ENCODE data around the gene KRT36. TPM values are rescaled to one million over a fixed set of nuclear protein-coding genes. Genes with fewer than 3 reads are reported as not detected.

The KRT36 gene
- total RNA-seq, 1 donor from 2014 or later = not detected

DNA sequence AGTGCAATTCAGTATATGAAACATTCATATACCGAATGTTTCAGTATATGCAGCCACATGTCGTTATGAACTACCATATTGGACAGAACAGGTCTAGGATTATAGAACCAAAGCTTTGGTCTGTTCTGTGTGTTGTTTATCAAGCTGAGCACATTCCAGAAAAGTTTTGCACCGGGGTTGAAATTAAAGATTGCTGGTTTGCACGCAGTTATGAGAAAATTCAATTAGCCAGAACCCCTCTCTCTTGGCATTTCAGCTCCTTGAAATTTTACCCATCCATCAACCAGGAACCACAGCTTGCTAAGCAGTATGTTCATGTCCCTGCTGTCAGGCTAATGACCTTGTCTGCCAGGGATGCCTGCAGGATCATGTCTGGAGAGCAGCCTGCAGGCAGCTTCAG is 32.0 kb downstream of the KRT36 start:
- intact Hi-C loops (cut with DNase I) = no loop called here
- DNase-seq (ENCODE audit: missing footprints) (no peak), ATAC-seq (no peak)

DNA sequence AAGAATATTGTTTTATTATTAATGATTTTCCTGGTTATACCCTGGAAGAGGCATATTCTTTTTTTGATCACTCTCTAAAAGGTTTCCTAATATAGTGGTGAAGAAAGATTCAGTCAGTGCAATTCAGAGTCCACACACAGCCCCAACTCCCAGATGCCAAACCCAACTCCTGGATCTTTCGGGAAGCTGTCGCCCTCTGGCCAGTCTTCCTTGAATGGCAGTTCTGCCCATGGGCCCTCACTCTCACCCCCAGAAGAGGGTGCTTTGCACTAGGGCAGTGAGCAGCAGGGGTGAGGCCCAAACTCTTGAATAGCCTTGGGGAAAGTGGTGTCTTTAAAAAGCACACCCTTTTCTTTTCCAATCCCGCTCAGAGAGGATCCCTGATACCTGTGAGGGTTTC is 33.5 kb downstream of the KRT36 start:
- DNase-seq (ENCODE audit: missing footprints) = no peak
- intact Hi-C loops (cut with DNase I) = no loop called here
- no peak for ATAC-seq

DNA sequence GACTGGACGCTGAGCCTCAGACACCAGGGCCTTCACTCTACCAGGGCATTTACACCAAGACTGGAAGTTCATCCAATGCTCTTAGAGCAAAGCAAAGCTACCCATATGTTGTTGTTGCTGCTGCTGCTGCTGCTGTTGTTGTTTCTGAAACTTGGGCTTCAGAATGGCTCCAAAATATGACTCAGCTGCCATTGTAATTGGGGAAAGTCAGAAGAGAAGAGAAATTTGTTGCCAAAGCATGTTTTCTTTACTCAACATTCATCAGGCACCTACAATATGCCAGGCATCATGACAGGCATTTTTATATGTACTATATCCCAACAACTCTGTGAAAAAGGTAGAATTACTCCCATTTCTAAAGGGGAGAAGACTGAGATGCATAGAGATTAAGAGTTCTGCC is 34.5 kb downstream of the KRT36 start:
- DNase-seq (ENCODE audit: missing footprints) = no peak
- intact Hi-C loops (cut with DNase I) = no loop called here
- ATAC-seq = no peak

DNA sequence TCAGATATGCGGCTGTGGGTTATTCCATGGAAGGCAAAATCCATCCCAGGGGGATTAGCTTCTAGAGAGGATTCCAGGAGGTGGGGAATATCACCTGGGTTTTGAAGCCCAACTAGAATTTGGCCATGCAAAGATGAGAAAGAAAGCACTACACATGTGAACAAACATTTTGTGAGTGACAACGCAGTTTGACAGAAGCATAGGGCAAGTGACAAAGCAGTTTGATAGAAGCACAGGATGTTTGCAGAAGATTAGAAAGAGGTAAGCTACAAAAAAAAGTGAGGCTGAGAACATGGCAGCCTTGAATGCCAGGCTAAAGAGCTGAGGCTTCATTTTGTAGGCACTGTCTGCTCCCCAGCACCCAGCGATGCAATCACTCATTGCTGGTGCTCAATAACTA is 36.6 kb downstream of the KRT36 start:
- ATAC-seq (no peak), DNase-seq (ENCODE audit: missing footprints) (no peak)
- intact Hi-C loops (cut with DNase I) = no loop called here

DNA sequence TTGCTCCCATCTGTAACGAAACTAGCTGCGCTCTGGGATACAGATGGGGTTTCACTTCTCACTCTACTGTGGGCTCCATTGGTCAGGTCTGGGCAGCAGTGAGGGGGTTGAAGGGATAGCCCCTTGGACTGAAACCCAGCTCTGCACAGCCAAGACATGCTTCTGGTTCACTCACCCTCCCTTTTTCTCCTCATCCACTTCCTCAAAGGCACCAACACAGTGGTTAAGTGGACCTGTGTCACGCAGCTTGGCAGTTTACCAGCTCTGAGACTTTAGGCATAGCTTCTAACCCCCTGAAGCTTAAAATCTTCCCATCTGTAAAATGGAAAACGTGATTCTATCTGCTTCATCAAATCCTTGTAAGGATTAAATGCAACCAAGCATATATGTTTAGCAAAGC is 37.4 kb downstream of the KRT36 start:
- DNase-seq (ENCODE audit: missing footprints) (no peak), ATAC-seq (no peak)
- intact Hi-C loops (cut with DNase I) = no loop called here

DNA sequence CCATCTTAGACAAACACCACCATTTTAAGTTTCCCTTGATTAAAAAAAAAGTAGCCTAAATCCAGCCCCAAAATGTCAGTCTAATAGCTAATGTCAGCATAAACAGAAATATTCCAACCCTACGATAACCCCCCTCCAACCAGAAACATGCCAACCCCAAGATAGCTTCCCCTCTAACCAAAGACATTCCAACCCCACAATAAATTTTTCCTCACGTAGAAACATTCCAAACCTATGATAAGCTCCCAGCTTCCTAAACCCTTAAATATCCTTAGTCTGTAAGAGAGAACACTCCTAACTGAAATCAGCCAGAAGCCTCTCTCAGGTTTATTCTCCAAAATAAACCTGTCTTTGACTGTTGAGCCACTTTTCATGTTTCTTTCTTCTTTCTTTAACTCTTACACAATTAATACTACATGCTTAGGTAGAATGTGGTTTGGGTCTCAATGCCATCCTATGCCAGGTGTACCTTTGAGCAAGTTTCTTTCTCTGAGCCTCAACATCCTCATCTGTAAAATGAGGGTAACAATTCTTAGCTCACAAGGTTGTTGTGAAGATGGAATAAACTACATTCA is 38.5 kb downstream of the KRT36 start:
- DNase-seq (ENCODE audit: missing footprints) (no peak), ATAC-seq (no peak)
- intact Hi-C loops (cut with DNase I) = no loop called here

DNA sequence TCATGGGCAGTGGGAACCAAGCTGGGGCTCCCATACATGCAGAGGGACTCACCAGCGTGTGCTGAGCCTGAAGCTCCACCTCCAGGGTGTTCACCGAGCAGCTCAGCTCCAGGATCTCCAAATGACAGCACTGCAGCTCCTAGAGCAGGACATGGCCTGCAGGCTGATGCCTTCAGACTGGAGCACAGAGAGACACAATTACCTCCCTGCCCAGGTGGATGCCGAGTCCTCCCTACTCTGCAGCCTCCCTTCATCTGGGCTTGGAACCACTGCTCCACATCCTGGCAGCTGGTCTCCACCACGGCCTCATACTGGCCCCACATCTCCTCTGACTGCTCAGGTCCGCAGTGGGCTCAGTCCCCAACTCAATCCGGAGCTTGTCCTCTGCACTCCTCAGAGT is 40.7 kb downstream of the KRT36 start:
- intact Hi-C loops (cut with DNase I) = no loop called here
- no peak for DNase-seq (ENCODE audit: missing footprints)
- no peak for ATAC-seq

DNA sequence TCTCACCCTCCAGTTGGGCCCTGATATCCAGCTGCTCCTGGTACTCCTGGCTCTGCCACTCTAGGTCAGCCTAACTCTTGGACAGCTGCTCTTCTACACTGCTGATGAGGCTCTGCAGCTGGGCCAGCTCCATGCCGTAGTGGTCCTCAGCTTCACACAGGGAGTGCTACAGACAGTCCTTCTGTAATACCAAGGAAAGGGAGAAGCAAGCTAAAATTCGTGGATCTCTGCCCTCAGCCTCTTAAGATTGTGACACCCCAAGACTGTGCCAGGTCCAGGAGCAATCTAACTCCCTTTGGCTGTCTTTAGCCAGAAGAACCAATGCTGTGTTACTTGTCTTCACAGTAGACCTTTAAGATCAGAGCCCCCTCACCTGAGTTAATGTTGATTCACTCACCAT is 41.2 kb downstream of the KRT36 start:
- DNase-seq (ENCODE audit: missing footprints) (no peak), ATAC-seq (no peak)
- intact Hi-C loops (cut with DNase I) = no loop called here

DNA sequence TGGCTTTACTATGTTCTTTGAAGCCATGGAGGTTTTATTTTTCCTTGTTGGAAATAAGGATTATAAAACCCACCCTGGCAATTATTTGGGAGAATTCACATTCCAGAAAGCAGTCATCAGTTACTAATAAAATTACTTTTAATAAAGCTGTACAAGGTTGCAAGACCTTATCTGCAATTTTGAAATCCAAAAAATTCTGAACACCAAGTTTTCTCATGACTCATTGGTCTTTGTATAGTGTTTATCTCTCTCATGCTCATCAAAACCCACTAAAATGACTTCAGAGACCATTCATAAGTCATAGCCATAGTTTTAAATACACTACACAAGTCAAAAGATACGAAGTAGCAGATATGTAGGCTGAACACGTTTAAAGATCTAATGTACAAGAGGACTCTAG is 42.9 kb downstream of the KRT36 start:
- no peak for DNase-seq (ENCODE audit: missing footprints)
- no peak for ATAC-seq
- intact Hi-C loops (cut with DNase I) = no loop called here

DNA sequence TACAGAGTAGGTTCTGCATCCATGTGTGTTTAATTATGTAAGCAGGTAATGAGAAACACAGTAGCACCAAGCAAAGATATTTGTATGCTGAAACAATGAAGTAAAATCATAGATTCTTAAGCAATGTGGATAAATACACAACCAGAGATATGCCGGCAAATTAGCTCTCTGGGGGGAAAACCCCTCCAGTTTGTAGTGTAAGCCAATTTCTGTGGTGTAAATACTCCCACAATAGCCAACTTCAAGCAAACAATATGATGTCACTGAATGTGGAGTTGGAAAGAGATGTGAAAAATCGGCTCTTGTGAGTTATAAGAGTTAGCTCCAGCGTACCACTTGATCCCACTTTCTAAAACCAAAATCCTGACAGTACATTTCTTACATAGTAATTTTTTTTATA is 45.1 kb downstream of the KRT36 start:
- ATAC-seq (no peak), DNase-seq (ENCODE audit: missing footprints) (no peak)
- intact Hi-C loops (cut with DNase I) = no loop called here

DNA sequence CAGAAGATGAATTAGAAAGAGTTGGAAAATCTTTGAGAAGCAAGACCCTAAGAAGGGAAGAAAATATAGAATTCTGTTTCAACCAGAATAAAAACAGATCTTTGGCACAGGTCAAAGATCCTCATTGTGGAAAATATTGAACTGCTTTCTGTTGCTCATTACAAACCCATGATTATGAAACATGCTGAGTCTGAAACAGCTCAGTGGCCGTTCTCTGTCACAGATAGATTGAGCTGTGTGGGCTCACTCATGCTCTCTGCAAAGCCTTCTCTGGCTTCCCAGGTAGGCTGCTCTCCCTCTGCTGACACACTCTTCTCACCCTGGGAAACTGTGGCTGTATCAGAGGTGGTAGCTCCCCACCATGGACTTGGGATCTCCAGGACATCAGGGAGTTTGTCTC is 45.5 kb downstream of the KRT36 start:
- DNase-seq (ENCODE audit: missing footprints) = no peak
- intact Hi-C loops (cut with DNase I) = no loop called here
- ATAC-seq = no peak

DNA sequence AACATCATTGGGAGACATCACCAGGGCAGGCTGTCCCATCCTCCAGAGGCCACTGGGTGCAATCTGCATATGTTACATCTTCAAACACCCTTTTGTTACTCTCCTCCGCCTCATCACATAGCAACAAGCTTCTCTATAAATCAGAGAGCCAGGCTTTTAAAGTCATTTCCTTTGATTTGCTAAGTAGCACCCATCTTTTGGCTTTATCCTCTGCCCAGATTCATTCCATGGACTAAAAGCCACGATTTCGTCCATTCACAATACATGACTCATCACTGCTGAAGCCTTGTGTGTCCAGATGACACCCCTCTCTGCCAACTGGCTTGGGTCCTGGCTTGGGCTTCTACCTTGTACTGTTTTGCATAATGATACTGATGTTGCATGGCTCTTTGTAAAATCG is 47.0 kb downstream of the KRT36 start:
- intact Hi-C loops (cut with DNase I) = no loop called here
- ATAC-seq = no peak
- DNase-seq (ENCODE audit: missing footprints) = no peak

DNA sequence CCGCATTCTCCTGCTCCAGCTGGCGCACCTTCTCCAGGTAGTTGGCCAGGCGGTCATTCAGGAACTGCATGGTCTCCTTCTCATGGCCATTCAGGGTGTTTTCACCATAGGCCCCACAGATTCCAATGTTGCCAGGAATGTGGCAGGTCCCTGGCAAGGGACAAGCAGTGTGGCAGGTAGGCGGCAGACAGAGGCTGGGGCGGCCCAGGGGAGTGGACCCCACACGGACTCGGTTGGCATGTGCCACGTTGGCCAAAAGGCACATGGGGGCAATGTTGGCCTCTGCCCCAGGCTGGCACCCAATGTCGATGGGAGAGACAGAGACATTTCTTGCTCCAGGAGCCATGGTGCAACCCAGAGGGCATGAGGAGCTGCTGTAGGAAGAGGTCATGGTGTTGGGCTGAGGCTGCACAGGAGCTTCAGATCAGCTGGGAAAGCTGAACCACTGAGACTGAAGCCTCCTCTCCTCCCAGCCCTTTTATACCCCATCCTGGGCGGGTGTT is 49.1 kb downstream of the KRT36 start, which contains the start of gene KRT38:
Gene KRT38 (minus strand): TSS at position 453 of the 503 bp plus-strand sequence. CDS start 62 bp downstream, at position 391.
- DNase-seq (ENCODE audit: missing footprints) (no peak), ATAC-seq (no peak)
- intact Hi-C loops (cut with DNase I) = no loop called here

DNA sequence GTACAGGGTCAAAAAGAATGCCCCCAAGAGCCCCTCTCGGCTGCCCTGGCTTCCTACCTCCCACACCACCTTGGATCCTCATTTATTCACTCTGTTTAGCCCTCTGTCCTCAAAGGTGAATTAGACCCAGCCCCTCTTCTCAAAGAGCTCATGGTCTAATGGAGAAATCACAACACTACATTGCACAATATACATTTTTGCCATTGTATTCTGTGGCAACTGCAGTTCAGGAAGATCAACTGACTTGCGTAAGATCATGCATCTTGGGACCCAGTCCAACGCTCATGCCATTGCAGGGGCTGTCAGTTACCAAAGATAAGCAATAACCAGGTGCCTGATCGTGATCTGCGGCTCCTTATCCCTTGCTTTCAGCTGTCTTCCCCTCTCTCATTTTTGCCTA is 50.3 kb downstream of the KRT36 start:
- intact Hi-C loops (cut with DNase I) = no loop called here
- DNase-seq (ENCODE audit: missing footprints) = no peak
- ATAC-seq = no peak

DNA sequence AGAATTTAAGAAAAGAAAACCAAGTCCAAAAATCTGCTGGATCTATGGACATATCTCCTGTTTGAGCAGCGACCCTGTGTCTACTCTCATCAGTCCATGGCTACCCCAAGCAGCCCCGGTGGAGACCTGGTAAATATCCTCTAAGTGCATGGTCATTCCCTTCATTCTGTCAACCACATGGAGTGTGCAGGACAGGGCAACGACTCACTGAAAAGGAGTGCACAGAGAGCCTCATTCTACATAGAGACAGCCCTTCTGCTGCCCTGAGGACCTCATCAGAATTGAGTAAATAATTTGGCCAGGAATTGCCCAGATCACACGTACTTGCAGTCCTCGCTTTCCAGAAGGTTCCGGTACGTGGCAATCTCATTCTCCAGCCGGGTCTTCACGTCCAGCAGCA is 51.9 kb downstream of the KRT36 start:
- intact Hi-C loops (cut with DNase I) = no loop called here
- ATAC-seq = no peak
- no peak for DNase-seq (ENCODE audit: missing footprints)

DNA sequence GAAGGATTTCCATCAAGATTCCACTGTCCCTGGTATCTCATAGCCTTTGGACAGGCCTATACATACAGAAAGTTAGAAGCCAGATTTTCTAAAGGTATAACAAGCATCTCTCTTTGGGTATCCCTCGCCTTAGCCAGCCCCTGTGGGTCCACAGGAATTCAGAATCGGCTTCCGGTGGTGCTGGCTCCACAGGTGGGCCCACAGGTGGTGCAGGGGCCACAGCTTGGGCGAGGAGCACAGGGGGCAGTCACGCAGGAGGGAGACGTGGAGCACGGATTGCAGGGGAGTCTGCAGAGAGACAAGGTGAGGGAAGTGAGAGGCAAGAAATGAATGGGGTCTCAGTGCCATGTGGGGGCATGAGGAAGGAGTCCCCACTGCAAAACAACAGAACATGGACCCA is 52.5 kb downstream of the KRT36 start:
- intact Hi-C loops (cut with DNase I) = no loop called here
- DNase-seq (ENCODE audit: missing footprints) = no peak
- no peak for ATAC-seq

Small RNA genes within 50 kb of the gene (microRNA-seq; reads per million reads assigned to microRNA genes)
- gene MIR6510 = not detected

Other genes starting within 250 kb of the KRT36 start
- not detected for gene KRTAP9-4, start 240.2 kb downstream of the KRT36 start, total RNA-seq
- gene KRTAP9-9, start 234.5 kb downstream of the KRT36 start, total RNA-seq = not detected
- gene KRTAP9-6, start 224.5 kb downstream of the KRT36 start, total RNA-seq = not detected
- gene KRTAP9-7, start 214.2 kb downstream of the KRT36 start, total RNA-seq = not detected
- not detected for gene KRTAP29-1, start 187.1 kb downstream of the KRT36 start, total RNA-seq
- gene KRTAP16-1, start 180.6 kb downstream of the KRT36 start, total RNA-seq = not detected
- not detected for gene KRTAP17-1, start 174.2 kb downstream of the KRT36 start, total RNA-seq
- gene KRT33A, start 139.1 kb downstream of the KRT36 start, total RNA-seq = not detected
- gene KRT33B, start 120.1 kb downstream of the KRT36 start, total RNA-seq = not detected
- gene KRT34, start 107.6 kb downstream of the KRT36 start, total RNA-seq = not detected
- gene KRT31, start 92.3 kb downstream of the KRT36 start, total RNA-seq = not detected
- not detected for gene KRT37, start 65.3 kb downstream of the KRT36 start, total RNA-seq
- not detected for gene KRT38, start 48.9 kb downstream of the KRT36 start, total RNA-seq
- not detected for gene KRT32, start 22.5 kb downstream of the KRT36 start, total RNA-seq
- gene KRT35, start 8.8 kb downstream of the KRT36 start, total RNA-seq = not detected
- gene KRT13, start 15.7 kb upstream of the KRT36 start, total RNA-seq = not detected
- gene KRT15, start 29.0 kb upstream of the KRT36 start, total RNA-seq = not detected
- gene KRT19, start 38.4 kb upstream of the KRT36 start, total RNA-seq = 1.4 TPM
- gene KRT9, start 82.1 kb upstream of the KRT36 start, total RNA-seq = not detected
- not detected for gene KRT14, start 97.0 kb upstream of the KRT36 start, total RNA-seq
- gene KRT16, start 122.9 kb upstream of the KRT36 start, total RNA-seq = not detected
- not detected for gene KRT17, start 134.7 kb upstream of the KRT36 start, total RNA-seq
- 1,166 TPM for gene EIF1, start 199.0 kb upstream of the KRT36 start, total RNA-seq
- not detected for gene GAST, start 222.4 kb upstream of the KRT36 start, total RNA-seq
- 0.14 TPM for gene HAP1, start 244.7 kb upstream of the KRT36 start, total RNA-seq

Data from Right ventricle myocardium inferior (tissue), 1 donor.